ENCODE results near the gene CELA2A. TPM values are rescaled to one million over a fixed set of nuclear protein-coding genes. Genes with fewer than 3 reads are reported as not detected.
"Not testable (repeated sequence)": the region's sequence is repeated elsewhere in the genome, so short reads cannot be mapped to it uniquely, and the experiment has no call there.

The CELA2A gene
- polyA plus RNA-seq, 3 donors: not detected

DNA sequence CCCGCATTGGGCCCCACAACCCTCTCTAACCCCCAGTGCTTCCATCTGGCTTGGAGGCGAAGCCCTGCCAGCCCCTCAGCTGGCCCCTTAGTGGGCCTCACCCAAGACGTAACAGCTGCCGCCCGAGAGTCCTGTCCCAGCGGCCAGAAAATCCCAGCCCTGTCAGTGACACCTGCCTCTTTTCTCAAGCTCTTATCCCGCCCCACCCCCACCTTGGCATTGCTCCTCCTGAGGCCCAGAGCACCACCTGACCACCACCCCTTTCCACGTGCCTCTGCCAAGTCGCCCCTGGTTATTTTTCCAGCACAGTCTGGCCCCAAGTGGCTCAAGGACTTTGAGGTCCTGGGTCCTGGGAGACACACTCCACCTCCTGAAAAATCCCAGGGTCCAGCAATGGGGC lies 24.2 kb upstream of the CELA2A start:
- H3K4me2 ChIP-seq (replicated peaks; ENCODE audit: extremely low read depth, low read length, poor library complexity, severe bottlenecking): no peak overlapping the region
- intact Hi-C loops (cut with micrococcal nuclease): loop anchor here in 1 of 2 donors (5.0 kb wide), 2 partner anchors 90 to 105 kb away; no protein-coding TSS in a partner anchor
- H4K20me1 ChIP-seq (ENCODE audit: insufficient read depth, low read length): peaks cover 63% of the 10 kb centered on the region
- no peak overlapping the region for H3K9ac ChIP-seq (ENCODE audit: insufficient read depth, low read length, poor library complexity, severe bottlenecking)
- no peaks in the 10 kb centered on the region for H3K9me3 ChIP-seq (replicated peaks in 1 of 2; ENCODE audit: control insufficient read depth in 1 of 2, insufficient read depth in 1 of 2, low read length in 2 of 2)
- Mint-ChIP-seq H3K9me3 (peaks cover 0 to 2% (median 0%) of the 10 kb centered on the region in 7 donors), H3K4me1 (peaks cover 54% of the 10 kb centered on the region), H3K36me3 (peaks cover 32 to 49% of the 10 kb centered on the region in 2 donors), H3K4me3 (no peak overlapping the region), H3K27me3 (ENCODE audit: low read depth in 3 of 3) (peaks cover 0 to 1% (median 0%) of the 10 kb centered on the region in 3 donors), H3K27ac (peak overlapping the region; percentile 40 to 97 (median 76))
- TF ChIP-seq CTCF (IDR thresholded peaks at IDR 0.05): no peak
- WGBS (ENCODE audit: insufficient coverage): 83% methylated on average over 9 of the region's 9 CpGs
- H3K4me3 ChIP-seq (replicated peaks in 1 of 3; ENCODE audit: low read depth in 2 of 3, low read length in 3 of 3): no peak overlapping the region
- peaks cover 35 to 43% of the 10 kb centered on the region in 2 donors for H3K36me3 ChIP-seq (replicated peaks in 1 of 2; ENCODE audit: control insufficient read depth in 1 of 2, insufficient read depth in 2 of 2, low read length in 2 of 2)
- H2AFZ ChIP-seq (ENCODE audit: insufficient read depth, low read depth, low read length, poor library complexity, severe bottlenecking): no peak overlapping the region
- H3K27ac ChIP-seq (ENCODE audit: low read depth in 1 of 2, low read length in 2 of 2): peak overlapping the region in 1 of 2 donors; percentile 48
- DNase-seq: no peak
- no peaks in the 10 kb centered on the region for H3K27me3 ChIP-seq (ENCODE audit: control insufficient read depth in 2 of 2, insufficient read depth in 2 of 2, low read length in 2 of 2)
- H3K79me2 ChIP-seq (ENCODE audit: insufficient read depth, low read length): peaks cover 13% of the 10 kb centered on the region
- peaks cover 32 to 67% of the 10 kb centered on the region in 2 donors for H3K4me1 ChIP-seq (ENCODE audit: control insufficient read depth in 1 of 2, insufficient read depth in 2 of 2, low read length in 2 of 2)

DNA sequence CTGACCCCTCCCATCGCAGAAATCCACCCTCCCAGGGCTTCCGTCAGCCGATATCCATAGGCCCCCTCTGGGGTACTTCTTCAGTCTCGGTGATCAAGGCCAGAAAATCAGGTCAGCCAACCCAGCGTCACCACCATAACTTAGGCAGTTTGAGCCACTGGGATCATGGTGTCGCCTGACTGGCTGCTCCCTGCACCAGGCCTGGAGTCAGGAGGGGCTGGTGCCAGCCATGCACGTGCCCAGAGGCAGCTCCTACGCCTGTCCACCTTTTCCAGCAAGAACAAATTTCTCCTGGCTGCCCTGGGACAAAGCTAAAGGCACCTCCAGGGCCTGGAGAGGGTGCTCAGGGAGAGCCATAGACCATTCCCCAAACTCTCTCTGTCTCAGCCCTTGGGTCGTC lies 23.1 kb upstream of the CELA2A start:
- peaks cover 32 to 56% of the 10 kb centered on the region in 2 donors for H3K4me1 ChIP-seq (ENCODE audit: control insufficient read depth in 1 of 2, insufficient read depth in 2 of 2, low read length in 2 of 2)
- H3K4me3 ChIP-seq (replicated peaks in 1 of 3; ENCODE audit: low read depth in 2 of 3, low read length in 3 of 3): no peak overlapping the region
- H3K27ac ChIP-seq (ENCODE audit: low read depth in 1 of 2, low read length in 2 of 2): no peak overlapping the region
- peaks cover 4% of the 10 kb centered on the region for H3K79me2 ChIP-seq (ENCODE audit: insufficient read depth, low read length)
- H3K4me2 ChIP-seq (replicated peaks; ENCODE audit: extremely low read depth, low read length, poor library complexity, severe bottlenecking): no peak overlapping the region
- Mint-ChIP-seq H3K9me3 (peaks cover 0 to 2% (median 0%) of the 10 kb centered on the region in 7 donors), H3K4me1 (peaks cover 46% of the 10 kb centered on the region), H3K27ac (peak overlapping the region in 5 of 7 donors; percentile 30 to 79 (median 50)), H3K4me3 (no peak overlapping the region), H3K27me3 (ENCODE audit: low read depth in 3 of 3) (peaks cover 0 to 1% (median under 1%) of the 10 kb centered on the region in 3 donors), H3K36me3 (peaks cover 21 to 37% of the 10 kb centered on the region in 2 donors)
- H3K36me3 ChIP-seq (replicated peaks in 1 of 2; ENCODE audit: control insufficient read depth in 1 of 2, insufficient read depth in 2 of 2, low read length in 2 of 2): peaks cover 24 to 31% of the 10 kb centered on the region in 2 donors
- 97% methylated on average over 7 of the region's 9 CpGs for WGBS (ENCODE audit: insufficient coverage)
- no peak for DNase-seq
- intact Hi-C loops (cut with micrococcal nuclease): loop anchor here in 1 of 2 donors (5.0 kb wide), 2 partner anchors 91 to 106 kb away; no protein-coding TSS in a partner anchor
- H4K20me1 ChIP-seq (ENCODE audit: insufficient read depth, low read length): peaks cover 52% of the 10 kb centered on the region
- H2AFZ ChIP-seq (ENCODE audit: insufficient read depth, low read depth, low read length, poor library complexity, severe bottlenecking): no peak overlapping the region
- no peaks in the 10 kb centered on the region for H3K27me3 ChIP-seq (ENCODE audit: control insufficient read depth in 2 of 2, insufficient read depth in 2 of 2, low read length in 2 of 2)
- H3K9ac ChIP-seq (ENCODE audit: insufficient read depth, low read length, poor library complexity, severe bottlenecking): no peak overlapping the region
- no peaks in the 10 kb centered on the region for H3K9me3 ChIP-seq (replicated peaks in 1 of 2; ENCODE audit: control insufficient read depth in 1 of 2, insufficient read depth in 1 of 2, low read length in 2 of 2)
- no peak for TF ChIP-seq CTCF (IDR thresholded peaks at IDR 0.05)

DNA sequence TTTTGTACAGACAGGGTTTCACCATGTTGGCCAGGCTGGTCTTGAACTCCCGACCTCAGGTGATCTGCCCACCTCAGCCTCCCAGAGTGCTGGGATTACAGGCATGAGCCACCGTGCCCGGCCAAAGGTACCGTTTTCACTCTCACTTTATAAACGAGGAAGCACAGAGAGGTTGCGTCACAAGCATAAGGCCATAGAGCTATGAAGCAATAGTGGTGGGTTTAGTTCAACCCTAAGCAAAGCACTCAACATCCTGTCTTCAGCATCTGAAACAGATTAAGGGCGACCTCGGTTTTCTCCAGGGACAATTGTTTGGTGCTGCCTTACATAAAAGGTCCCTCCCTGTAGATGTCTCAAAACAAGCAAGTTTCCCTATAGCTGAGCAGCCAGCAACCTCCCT lies 21.8 kb upstream of the CELA2A start:
- not testable (repeated sequence) for H3K27me3 ChIP-seq (ENCODE audit: control insufficient read depth in 2 of 2, insufficient read depth in 2 of 2, low read length in 2 of 2); H3K9me3 ChIP-seq (replicated peaks in 1 of 2; ENCODE audit: control insufficient read depth in 1 of 2, insufficient read depth in 1 of 2, low read length in 2 of 2); H3K27me3 Mint-ChIP-seq (ENCODE audit: low read depth in 3 of 3); H3K9me3 Mint-ChIP-seq; H3K79me2 ChIP-seq (ENCODE audit: insufficient read depth, low read length); H2AFZ ChIP-seq (ENCODE audit: insufficient read depth, low read depth, low read length, poor library complexity, severe bottlenecking); H3K9ac ChIP-seq (ENCODE audit: insufficient read depth, low read length, poor library complexity, severe bottlenecking)
- Mint-ChIP-seq H3K4me3 (peak overlapping the region; percentile 53 to 76), H3K36me3 (peaks cover 19 to 29% of the 10 kb centered on the region in 2 donors), H3K27ac (peak overlapping the region; percentile 82 to 95 (median 88)), H3K4me1 (peaks cover 43% of the 10 kb centered on the region)
- peaks cover 23 to 43% of the 10 kb centered on the region in 2 donors for H3K4me1 ChIP-seq (ENCODE audit: control insufficient read depth in 1 of 2, insufficient read depth in 2 of 2, low read length in 2 of 2)
- DNase-seq: peak; percentile 81 to 93 (median 90)
- H3K27ac ChIP-seq (ENCODE audit: low read depth in 1 of 2, low read length in 2 of 2): peak overlapping the region in 1 of 2 donors; percentile 34
- peak overlapping the region; percentile 41 for H3K4me2 ChIP-seq (replicated peaks; ENCODE audit: extremely low read depth, low read length, poor library complexity, severe bottlenecking)
- peak overlapping the region in 1 of 3 experiments; percentile 40 for H3K4me3 ChIP-seq (replicated peaks in 1 of 3; ENCODE audit: low read depth in 2 of 3, low read length in 3 of 3)
- peaks cover 39% of the 10 kb centered on the region for H4K20me1 ChIP-seq (ENCODE audit: insufficient read depth, low read length)
- intact Hi-C loops (cut with micrococcal nuclease): loop anchor here in 1 of 2 donors (5.0 kb wide), 2 partner anchors 92 to 107 kb away; no protein-coding TSS in a partner anchor
- 6% methylated on average over 3 of the region's 8 CpGs for WGBS (ENCODE audit: insufficient coverage)
- peaks cover 11 to 18% of the 10 kb centered on the region in 2 donors for H3K36me3 ChIP-seq (replicated peaks in 1 of 2; ENCODE audit: control insufficient read depth in 1 of 2, insufficient read depth in 2 of 2, low read length in 2 of 2)
